Epidermal melanocyte (primary cell): Measurements from ENCODE around the gene INS.

ENCODE experiments used
- DNase-seq: peaks from one replicate; pipeline ENCODE4 v3.0.0; 2011; ENCODE audit warnings: low spot score; ENCODE audit not compliant: insufficient read length

The INS gene

DNA sequence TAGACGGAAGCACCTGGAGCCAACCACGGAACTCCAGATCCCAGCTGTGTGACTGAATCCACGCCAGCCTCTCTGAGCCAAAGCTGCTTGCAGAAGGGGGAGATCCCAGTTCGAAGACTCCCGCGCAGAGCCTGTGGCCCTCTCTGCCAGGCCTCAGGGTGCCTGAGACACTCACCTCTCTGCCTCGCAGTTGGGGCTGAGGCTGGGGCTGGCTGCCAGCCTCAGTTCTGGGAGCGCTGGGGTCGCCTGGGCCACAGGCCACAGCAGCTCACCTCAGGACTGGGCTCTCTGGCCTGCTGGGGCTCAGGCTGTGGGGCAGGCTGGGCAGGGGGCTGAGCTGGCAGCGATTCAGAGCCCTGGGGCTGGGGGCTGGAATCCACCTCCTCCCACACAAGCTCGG, 13.6 kb downstream of the INS start:
- DNase-seq: no peak

GRCh38 chr11:2146051-2146450, 15.0 kb downstream of the INS start:
- DNase-seq: no peak

GRCh38 chr11:2144544-2145248, 16.3 kb downstream of the INS start:
- DNase-seq: no peak

- DNase-seq: no peak
Measured at GRCh38 chr11:2143799-2144543, 17.0 kb downstream of the INS start.

DNA sequence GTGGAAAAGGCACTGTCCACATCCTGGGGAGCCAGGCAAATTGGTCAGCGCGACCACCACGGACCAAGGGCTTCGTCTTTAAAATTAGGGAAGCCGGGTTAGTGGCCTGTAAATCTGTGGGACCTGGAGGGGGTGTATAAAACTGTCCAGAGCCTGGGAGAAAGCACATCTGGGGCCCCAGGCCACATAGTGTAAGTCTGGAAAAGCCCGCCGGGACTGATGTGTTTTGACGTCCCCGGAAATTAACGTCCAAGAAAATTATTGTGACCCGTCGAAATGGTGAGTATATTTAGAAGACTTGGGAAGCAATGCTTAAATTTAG, 17.6 kb downstream of the INS start:
- no peak for DNase-seq

- no peak for DNase-seq
Measured at GRCh38 chr11:2142762-2143202, 18.2 kb downstream of the INS start.

DNA sequence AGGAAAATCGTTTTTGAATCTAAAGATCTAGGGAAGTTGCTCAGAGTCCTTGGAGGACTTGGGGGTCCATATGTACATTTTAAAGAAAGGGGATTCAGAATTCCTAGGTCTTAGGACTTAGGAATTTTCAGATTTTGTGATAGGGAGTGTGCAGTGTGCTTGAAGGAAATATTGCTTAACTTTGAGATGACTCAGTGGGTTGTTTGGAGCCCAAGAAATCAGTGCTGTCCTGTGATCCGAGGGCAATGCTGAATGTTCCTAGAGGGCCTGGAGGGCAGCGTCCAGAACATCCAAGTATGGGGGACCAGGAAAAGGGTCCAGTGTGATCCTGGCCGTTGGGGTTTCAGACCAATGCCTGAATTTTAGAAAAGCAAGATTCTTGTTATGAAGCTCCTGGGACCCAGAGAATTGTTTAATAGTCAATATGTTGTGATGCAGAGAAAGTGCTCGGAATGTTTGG, 18.7 kb downstream of the INS start:
- DNase-seq: no peak

GRCh38 chr11:2140411-2141400, 20.3 kb downstream of the INS start:
- DNase-seq: no peak

- DNase-seq: no peak
Measured at GRCh38 chr11:2139621-2140337, 21.2 kb downstream of the INS start.

- no peak for DNase-seq
Measured at GRCh38 chr11:2139123-2139521, 21.9 kb downstream of the INS start, which contains the start of gene IGF2. Gene IGF2 (minus strand): TSS chr11:2139389. CDS start chr11:2135523, 3,866 bp downstream.

DNA sequence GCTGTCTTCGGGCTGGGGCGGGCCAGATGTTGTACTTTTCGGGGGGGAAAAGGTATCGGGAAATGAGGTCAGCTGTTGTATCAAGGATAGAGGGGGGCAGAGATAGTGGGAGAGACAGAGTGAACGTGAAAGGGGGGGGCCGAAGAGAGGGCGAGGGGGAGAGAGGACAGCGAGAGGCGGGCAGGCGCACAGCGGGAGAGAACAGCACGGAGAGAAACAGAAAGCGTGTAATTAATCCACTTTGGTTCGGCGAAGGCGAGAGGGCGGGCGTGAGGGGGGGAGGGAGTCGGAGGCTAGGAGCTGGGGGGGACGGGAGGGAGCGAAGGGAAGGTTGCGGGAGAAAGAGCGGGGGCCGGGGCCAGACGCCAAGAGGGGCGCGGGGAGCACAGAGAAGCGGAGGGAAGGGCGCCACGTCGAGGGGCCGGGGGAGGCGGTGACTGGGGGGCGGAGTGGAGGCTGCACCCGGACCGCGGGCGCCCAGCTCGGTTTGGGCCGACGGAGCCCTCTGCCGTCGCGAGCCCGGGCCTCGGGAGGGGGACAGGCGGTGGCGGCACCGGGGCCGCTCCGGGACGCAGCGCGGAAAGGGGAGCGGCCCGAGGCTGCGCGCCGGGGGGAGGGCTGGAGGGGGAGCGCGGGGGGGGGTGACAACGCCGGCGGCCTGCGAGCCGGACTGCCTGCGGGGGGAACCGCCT, 22.4 kb downstream of the INS start:
- no peak for DNase-seq

- DNase-seq: no peak
Measured at GRCh38 chr11:2138068-2138430, 23.0 kb downstream of the INS start.

DNA sequence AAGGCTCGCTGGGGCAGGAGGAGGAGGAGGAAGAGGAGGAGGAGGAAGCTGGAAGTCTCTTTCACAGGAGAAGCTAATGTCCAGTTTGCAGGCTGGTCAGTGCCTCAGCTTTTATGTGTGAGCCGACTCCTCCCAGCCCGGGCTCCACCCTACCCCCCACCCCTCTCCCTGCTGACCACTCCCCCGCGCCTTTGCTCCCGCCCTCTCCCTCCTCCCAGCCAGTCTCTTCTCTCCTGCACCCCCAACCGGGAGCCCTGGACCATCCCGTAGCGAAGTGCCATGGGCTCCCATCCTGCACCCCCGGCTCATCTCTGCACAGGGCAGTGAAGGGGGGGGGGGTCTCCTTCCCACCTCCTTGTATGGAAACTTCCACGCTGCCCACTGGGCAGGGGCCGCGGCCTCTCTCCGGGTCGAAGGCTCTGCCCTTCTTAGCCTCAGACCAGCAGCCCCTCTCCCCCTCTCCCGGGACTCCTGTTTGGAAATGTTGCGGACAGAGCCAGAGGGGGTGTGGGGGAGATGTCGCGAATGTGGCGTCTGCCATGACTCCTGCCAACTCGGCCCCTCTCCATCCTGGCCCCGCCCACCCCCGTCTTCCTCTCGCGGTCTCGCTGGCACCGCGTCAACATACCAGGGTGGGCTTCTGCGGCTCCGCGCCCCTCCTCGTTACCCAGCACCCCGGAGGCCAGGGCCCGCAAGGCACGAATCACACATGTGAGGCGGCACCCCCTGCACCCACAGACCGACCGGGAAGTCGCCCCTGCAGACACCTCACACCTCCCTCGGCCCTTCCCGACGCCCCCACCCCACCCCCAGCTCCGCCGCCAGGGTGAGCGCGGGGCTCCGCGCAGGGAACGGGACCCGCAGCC, 23.6 kb downstream of the INS start:
- peak; percentile 74 for DNase-seq

GRCh38 chr11:2136952-2137201, 24.1 kb downstream of the INS start:
- DNase-seq: no peak

GRCh38 chr11:2136209-2136951, 24.6 kb downstream of the INS start:
- DNase-seq: no peak

GRCh38 chr11:2135648-2136201, 25.3 kb downstream of the INS start:
- no peak for DNase-seq

DNA sequence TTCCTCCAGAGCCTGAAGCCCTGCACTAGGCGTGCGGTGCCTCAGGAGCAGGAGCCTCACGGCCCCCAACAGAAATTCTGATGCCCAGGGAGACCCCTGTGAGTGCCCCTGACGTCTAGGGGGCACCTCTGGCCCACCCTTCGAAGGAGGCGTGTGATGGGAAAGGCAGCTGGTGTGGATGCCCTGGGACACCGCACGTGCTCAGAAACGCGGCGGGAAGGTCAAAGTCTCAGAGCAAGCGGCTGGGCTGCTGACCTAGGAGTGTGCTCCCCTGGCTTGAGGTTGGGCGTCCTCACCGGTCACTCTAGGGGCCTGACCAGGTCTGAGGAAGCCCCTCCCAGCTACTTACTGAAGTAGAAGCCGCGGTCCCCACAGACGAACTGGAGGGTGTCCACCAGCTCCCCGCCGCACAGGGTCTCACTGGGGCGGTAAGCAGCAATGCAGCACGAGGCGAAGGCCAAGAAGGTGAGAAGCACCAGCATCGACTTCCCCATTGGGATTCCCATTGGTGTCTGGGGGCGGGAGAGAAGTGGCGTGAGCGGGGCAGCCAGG, 25.9 kb downstream of the INS start:
- DNase-seq: no peak
